Loucy (cell line): ENCODE data around the gene NDUFAF8.
A peak's percentile ranks its signal among the peaks of the same experiment; 100 is the strongest.

Experiments used
- H2AFZ ChIP-seq: fragments of 200-600 bp; sonication (generic); 2 replicates; pipeline ENCODE4 v1.6.0; 2016; ENCODE audit warnings: antibody characterized with exemption, mild to moderate bottlenecking, low read length, moderate library complexity
- H3F3A ChIP-seq: fragments of 200-600 bp; 2 replicates; pipeline ENCODE4 v1.6.0; 2016; ENCODE audit warnings: antibody characterized with exemption, low read depth, mild to moderate bottlenecking
- H3K27me3 ChIP-seq: fragments of 200-600 bp; sonication (generic); 2 replicates; pipeline ENCODE4 v1.6.1; 2014; ENCODE audit warnings: low read length, mild to moderate bottlenecking; ENCODE audit not compliant: insufficient read depth, poor library complexity, severe bottlenecking
- H3K36me3 ChIP-seq: fragments of 200-600 bp; sonication (generic); 2 replicates; pipeline ENCODE4 v1.6.1; 2016; ENCODE audit warnings: low read length; ENCODE audit not compliant: insufficient read depth
- H3K4me1 ChIP-seq: fragments of 200-600 bp; sonication (generic); 2 replicates; pipeline ENCODE4 v1.5.1; 2014; ENCODE audit warnings: low read length, mild to moderate bottlenecking; ENCODE audit not compliant: insufficient read depth, poor library complexity, severe bottlenecking
- H3K4me2 ChIP-seq: fragments of 200-600 bp; sonication (generic); 2 replicates; pipeline ENCODE4 v1.6.0; 2014; ENCODE audit warnings: antibody characterized with exemption, low read length, low read depth, mild to moderate bottlenecking; ENCODE audit not compliant: poor library complexity, severe bottlenecking
- H3K4me3 ChIP-seq: fragments of 200-600 bp; sonication (generic); 2 replicates; pipeline ENCODE4 v1.5.1; 2014; ENCODE audit warnings: low read length, mild to moderate bottlenecking, mixed read lengths; ENCODE audit not compliant: poor library complexity, severe bottlenecking
- H3K79me2 ChIP-seq: fragments of 200-600 bp; sonication (generic); 2 replicates; pipeline ENCODE4 v1.6.1; 2014; ENCODE audit warnings: low read length; ENCODE audit not compliant: insufficient read depth
- H3K9ac ChIP-seq: fragments of 200-600 bp; sonication (generic); 2 replicates; pipeline ENCODE4 v1.6.0; 2014; ENCODE audit warnings: mild to moderate bottlenecking, low read depth, low read length, moderate library complexity; ENCODE audit not compliant: poor library complexity, severe bottlenecking
- H3K9me2 ChIP-seq: fragments of 200-600 bp; sonication (generic); replicated peaks from 2 replicates; pipeline ENCODE4 v1.6.1; 2016; ENCODE audit warnings: low read depth, low read length, mixed read lengths
- H3K9me3 ChIP-seq: fragments of 200-600 bp; sonication (generic); 2 replicates; pipeline ENCODE4 v1.6.1; 2014; ENCODE audit warnings: mild to moderate bottlenecking, antibody characterized with exemption, low read length, low read depth; ENCODE audit not compliant: insufficient read depth
- H4K20me1 ChIP-seq: fragments of 200-600 bp; sonication (generic); 2 replicates; pipeline ENCODE4 v1.6.0; 2014; ENCODE audit warnings: antibody characterized with exemption, low read length, mild to moderate bottlenecking; ENCODE audit not compliant: insufficient read depth, poor library complexity, severe bottlenecking
- EZH2phosphoT487 ChIP-seq: fragments of 200-600 bp; IDR thresholded peaks from 2 replicates; pipeline ENCODE4 v1.6.1; 2018; ENCODE audit warnings: antibody characterized with exemption, mild to moderate bottlenecking, moderate library complexity, borderline replicate concordance
- TF ChIP-seq, protein P1 (sequence below): fragments of 200-600 bp; sonication (generic); conservative IDR thresholded peaks from 2 replicates; pipeline ENCODE4 v1.5.1; 2014; ENCODE audit warnings: mild to moderate bottlenecking, antibody characterized with exemption, low read length

Gene NDUFAF8

DNA sequence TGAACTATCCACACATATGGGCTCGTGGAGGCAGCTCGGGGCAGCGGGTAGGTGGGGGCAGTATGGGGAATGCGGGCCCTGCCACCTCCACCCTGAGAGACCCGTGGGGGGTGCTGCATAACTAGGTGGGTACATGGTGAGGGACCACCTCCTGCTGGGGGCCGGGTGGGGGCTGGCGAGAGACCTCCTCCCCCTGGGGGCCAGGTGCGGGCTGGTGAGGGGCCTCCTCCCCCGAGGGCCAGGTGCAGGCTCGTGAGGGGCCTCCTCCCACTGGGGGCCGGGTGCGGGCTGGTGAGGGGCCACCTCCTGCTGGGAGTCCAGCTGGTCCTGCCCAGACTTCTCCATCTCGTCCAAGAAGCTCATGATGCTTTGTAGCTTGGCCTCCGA lies 41.7 kb upstream of the NDUFAF8 start:
- Histone ChIP-seq H3K9me2 (no peaks in the 10 kb centered on the region), H2AFZ (no peak overlapping the region), H3K4me1 (peaks cover 10% of the 10 kb centered on the region), H3F3A (no peaks in the 10 kb centered on the region), H3K9ac (peak overlapping the region; percentile 62), H3K36me3 (peaks cover 19% of the 10 kb centered on the region; the same call in 1 of the 2 replicates), H3K79me2 (no peaks in the 10 kb centered on the region), H3K9me3 (no peaks in the 10 kb centered on the region), H4K20me1 (no peaks in the 10 kb centered on the region), H3K4me2 (peak overlapping the region; percentile 57), H3K27me3 (no peaks in the 10 kb centered on the region), H3K4me3 (peak overlapping the region; percentile 60)
- TF ChIP-seq, protein P1, sequence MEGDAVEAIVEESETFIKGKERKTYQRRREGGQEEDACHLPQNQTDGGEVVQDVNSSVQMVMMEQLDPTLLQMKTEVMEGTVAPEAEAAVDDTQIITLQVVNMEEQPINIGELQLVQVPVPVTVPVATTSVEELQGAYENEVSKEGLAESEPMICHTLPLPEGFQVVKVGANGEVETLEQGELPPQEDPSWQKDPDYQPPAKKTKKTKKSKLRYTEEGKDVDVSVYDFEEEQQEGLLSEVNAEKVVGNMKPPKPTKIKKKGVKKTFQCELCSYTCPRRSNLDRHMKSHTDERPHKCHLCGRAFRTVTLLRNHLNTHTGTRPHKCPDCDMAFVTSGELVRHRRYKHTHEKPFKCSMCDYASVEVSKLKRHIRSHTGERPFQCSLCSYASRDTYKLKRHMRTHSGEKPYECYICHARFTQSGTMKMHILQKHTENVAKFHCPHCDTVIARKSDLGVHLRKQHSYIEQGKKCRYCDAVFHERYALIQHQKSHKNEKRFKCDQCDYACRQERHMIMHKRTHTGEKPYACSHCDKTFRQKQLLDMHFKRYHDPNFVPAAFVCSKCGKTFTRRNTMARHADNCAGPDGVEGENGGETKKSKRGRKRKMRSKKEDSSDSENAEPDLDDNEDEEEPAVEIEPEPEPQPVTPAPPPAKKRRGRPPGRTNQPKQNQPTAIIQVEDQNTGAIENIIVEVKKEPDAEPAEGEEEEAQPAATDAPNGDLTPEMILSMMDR, result no peak
- no peak for TF ChIP-seq EZH2phosphoT487

DNA sequence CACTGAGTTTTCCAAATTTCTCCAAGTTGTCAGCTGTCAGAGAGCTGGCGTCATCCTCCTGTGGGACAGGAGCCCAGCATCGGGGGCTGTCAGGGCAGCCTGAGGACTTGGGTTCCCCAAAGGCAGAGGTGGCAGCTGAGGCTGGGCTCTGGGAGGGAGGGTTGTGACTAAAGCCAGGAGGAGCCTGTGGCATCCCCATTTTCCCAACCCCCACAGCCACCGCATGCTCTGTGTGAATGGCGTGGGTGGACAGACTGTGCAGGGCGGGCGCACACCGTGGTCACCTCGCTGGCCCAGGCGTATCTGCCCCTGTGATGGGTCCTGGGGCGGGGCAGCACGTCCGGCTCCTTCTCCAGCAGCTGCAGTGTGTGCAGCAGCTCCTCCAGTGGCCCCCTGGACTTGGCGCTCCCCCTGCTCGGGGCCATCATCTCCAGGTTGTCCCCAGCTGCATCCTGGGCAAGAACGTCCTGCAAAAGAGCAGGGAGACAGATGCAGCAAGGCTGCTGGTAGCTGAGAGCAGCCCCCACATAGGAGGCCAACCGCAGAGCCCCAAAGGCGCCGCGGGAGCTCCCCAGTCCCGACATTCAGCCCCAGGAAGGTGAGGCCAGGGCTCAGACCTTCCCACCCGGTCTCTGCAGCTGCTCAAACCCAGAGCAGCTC lies 41.2 kb upstream of the NDUFAF8 start:
- no peaks in the 10 kb centered on the region for H3K27me3 ChIP-seq
- H3F3A ChIP-seq, result no peaks in the 10 kb centered on the region
- H3K4me3 ChIP-seq, result peak overlapping the region; percentile 60
- H2AFZ ChIP-seq, result no peak overlapping the region
- peak overlapping the region; percentile 57 for H3K4me2 ChIP-seq
- TF ChIP-seq, protein P1, result no peak
- no peak for TF ChIP-seq EZH2phosphoT487
- H3K9ac ChIP-seq, result peak overlapping the region; percentile 62
- peaks cover 10% of the 10 kb centered on the region for H3K4me1 ChIP-seq
- H3K36me3 ChIP-seq, result peaks cover 22% of the 10 kb centered on the region; the same call in 1 of the 2 replicates
- no peaks in the 10 kb centered on the region for H3K9me2 ChIP-seq
- no peaks in the 10 kb centered on the region for H3K79me2 ChIP-seq
- H3K9me3 ChIP-seq, result no peaks in the 10 kb centered on the region
- no peaks in the 10 kb centered on the region for H4K20me1 ChIP-seq

DNA sequence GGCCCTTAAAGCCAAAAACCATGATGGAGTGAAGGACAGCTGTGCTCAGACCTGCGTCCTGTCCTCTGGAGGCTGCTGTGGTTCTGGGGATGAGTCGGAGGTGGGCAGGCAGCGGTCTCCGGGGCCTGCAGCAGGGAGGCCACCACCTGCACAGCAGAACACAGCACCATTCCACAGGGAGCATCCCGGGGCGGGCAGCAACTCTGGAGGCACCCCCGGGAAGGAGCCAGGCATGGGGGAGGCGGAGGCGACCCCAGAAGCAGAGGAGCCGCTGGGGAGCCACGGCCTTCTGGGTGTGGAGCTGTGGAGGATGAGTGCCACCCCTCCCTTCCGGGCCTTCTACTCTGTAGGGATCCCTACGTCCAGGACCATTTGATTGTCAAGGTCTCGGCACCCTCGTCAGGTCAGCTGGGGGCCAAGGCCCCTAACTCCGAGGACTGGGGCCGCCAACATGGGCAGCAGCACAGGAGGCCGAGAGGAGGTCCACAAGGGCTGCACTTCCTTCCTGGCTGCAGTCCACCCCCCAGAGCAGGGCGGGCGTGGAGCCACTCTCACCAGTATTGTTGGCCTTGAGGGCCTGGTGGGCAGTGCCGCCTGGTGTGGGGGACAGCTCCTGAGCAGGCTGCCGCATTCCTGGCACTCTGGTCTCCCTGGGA lies 40.2 kb upstream of the NDUFAF8 start:
- no peak overlapping the region for H3K9ac ChIP-seq
- H4K20me1 ChIP-seq, result no peaks in the 10 kb centered on the region
- no peaks in the 10 kb centered on the region for H3K9me3 ChIP-seq
- H3K4me1 ChIP-seq, result peaks cover 10% of the 10 kb centered on the region
- H3K4me2 ChIP-seq, result no peak overlapping the region
- H3K27me3 ChIP-seq, result no peaks in the 10 kb centered on the region
- H3K79me2 ChIP-seq, result no peaks in the 10 kb centered on the region
- peaks cover 29% of the 10 kb centered on the region; the same call in 1 of the 2 replicates for H3K36me3 ChIP-seq
- no peak overlapping the region for H3K4me3 ChIP-seq
- no peak overlapping the region for H2AFZ ChIP-seq
- no peak for TF ChIP-seq EZH2phosphoT487
- TF ChIP-seq, protein P1, result no peak
- H3F3A ChIP-seq, result no peaks in the 10 kb centered on the region
- H3K9me2 ChIP-seq, result no peaks in the 10 kb centered on the region
